Loucy (cell line): Measurements from ENCODE around the gene MUC12.
"Not testable (repeated sequence)": the region's sequence is repeated elsewhere in the genome, so short reads cannot be mapped to it uniquely, and the experiment has no call there.

ENCODE experiments used
- CTCF ChIP-seq: fragments of 200-600 bp; sonication (generic); conservative IDR thresholded peaks from 2 replicates; pipeline ENCODE4 v1.5.1; 2014; ENCODE audit warnings: mild to moderate bottlenecking, antibody characterized with exemption, low read length
- EZH2phosphoT487 ChIP-seq: fragments of 200-600 bp; IDR thresholded peaks from 2 replicates; pipeline ENCODE4 v1.6.1; 2018; ENCODE audit warnings: antibody characterized with exemption, mild to moderate bottlenecking, moderate library complexity, borderline replicate concordance

- not testable (repeated sequence) for TF ChIP-seq CTCF, EZH2phosphoT487
These were observed 45.7 kb upstream of the MUC12 start for GRCh38 chr7:100923616-100924015.
